HepG2 (cell line): ENCODE measurements around the gene CNTN4.

Source experiments
- ZNF282 ChIP-seq: fragments of 450-650 bp; IDR thresholded peaks from 2 replicates; pipeline ENCODE4 v1.6.1; 2018; ENCODE audit not compliant: partially characterized antibody
- TF ChIP-seq, protein P1 (sequence below): sonication (generic); formaldehyde crosslinking; IDR thresholded peaks from 2 replicates; pipeline ENCODE4 v1.5.0; 2020; ENCODE audit warnings: mild to moderate bottlenecking, missing genetic modification reagents, borderline replicate concordance
- TF ChIP-seq, protein P2 (sequence below): sonication (generic); formaldehyde crosslinking; IDR thresholded peaks from 2 replicates; pipeline ENCODE4 v1.4.0; 2020; ENCODE audit warnings: mild to moderate bottlenecking, missing genetic modification reagents

GRCh38 chr3:2837910-2838309 lies 739.2 kb downstream of the CNTN4 start:
- TF ChIP-seq, protein P1, sequence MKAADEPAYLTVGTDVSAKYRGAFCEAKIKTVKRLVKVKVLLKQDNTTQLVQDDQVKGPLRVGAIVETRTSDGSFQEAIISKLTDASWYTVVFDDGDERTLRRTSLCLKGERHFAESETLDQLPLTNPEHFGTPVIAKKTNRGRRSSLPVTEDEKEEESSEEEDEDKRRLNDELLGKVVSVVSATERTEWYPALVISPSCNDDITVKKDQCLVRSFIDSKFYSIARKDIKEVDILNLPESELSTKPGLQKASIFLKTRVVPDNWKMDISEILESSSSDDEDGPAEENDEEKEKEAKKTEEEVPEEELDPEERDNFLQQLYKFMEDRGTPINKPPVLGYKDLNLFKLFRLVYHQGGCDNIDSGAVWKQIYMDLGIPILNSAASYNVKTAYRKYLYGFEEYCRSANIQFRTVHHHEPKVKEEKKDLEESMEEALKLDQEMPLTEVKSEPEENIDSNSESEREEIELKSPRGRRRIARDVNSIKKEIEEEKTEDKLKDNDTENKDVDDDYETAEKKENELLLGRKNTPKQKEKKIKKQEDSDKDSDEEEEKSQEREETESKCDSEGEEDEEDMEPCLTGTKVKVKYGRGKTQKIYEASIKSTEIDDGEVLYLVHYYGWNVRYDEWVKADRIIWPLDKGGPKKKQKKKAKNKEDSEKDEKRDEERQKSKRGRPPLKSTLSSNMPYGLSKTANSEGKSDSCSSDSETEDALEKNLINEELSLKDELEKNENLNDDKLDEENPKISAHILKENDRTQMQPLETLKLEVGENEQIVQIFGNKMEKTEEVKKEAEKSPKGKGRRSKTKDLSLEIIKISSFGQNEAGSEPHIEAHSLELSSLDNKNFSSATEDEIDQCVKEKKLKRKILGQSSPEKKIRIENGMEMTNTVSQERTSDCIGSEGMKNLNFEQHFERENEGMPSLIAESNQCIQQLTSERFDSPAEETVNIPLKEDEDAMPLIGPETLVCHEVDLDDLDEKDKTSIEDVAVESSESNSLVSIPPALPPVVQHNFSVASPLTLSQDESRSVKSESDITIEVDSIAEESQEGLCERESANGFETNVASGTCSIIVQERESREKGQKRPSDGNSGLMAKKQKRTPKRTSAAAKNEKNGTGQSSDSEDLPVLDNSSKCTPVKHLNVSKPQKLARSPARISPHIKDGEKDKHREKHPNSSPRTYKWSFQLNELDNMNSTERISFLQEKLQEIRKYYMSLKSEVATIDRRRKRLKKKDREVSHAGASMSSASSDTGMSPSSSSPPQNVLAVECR (CRISPR knock-in tag), result no peak
- TF ChIP-seq, protein P2, sequence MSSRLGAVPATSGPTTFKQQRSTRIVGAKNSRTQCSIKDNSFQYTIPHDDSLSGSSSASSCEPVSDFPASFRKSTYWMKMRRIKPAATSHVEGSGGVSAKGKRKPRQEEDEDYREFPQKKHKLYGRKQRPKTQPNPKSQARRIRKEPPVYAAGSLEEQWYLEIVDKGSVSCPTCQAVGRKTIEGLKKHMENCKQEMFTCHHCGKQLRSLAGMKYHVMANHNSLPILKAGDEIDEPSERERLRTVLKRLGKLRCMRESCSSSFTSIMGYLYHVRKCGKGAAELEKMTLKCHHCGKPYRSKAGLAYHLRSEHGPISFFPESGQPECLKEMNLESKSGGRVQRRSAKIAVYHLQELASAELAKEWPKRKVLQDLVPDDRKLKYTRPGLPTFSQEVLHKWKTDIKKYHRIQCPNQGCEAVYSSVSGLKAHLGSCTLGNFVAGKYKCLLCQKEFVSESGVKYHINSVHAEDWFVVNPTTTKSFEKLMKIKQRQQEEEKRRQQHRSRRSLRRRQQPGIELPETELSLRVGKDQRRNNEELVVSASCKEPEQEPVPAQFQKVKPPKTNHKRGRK (CRISPR knock-in tag), result no peak
- no peak for TF ChIP-seq ZNF282
